SK-N-SH treated with all-trans-retinoic acid at 6 μM for 48 hours (cell line): ENCODE data around the gene PRKACG.
"Not testable (repeated sequence)": the region's sequence is repeated elsewhere in the genome, so short reads cannot be mapped to it uniquely, and the experiment has no call there.

ENCODE experiments used
- ATAC-seq: fragments of 200-7000 bp; cut with Tn5 transposase; 3 replicates; pipeline ENCODE4 v1.9.1; 2020; ENCODE audit warnings: mild to moderate bottlenecking, moderate library complexity
- ARNTL ChIP-seq: fragments of 450-650 bp; formaldehyde crosslinking; IDR thresholded peaks from 2 replicates; pipeline ENCODE4 v1.5.0; 2020; ENCODE audit warnings: low read depth, mild to moderate bottlenecking, moderate library complexity, borderline replicate concordance
- BACH2 ChIP-seq: fragments of 250-450 bp; sonication (Bioruptor Pico); IDR thresholded peaks from 2 replicates; pipeline ENCODE4 v1.9.0; 2021; ENCODE audit warnings: mild to moderate bottlenecking, borderline replicate concordance
- CSDC2 ChIP-seq: fragments of 250-450 bp; sonication (Bioruptor Pico); IDR thresholded peaks from 2 replicates; pipeline ENCODE4 v1.5.0; 2020; ENCODE audit warnings: mild to moderate bottlenecking, moderate library complexity
- ESRRG ChIP-seq: fragments of 250-450 bp; sonication (Bioruptor Pico); IDR thresholded peaks from 2 replicates; pipeline ENCODE4 v1.6.1; 2021; ENCODE audit warnings: mild to moderate bottlenecking
- ISL1 ChIP-seq: fragments of 250-450 bp; sonication (Bioruptor Pico); IDR thresholded peaks from 2 replicates; pipeline ENCODE4 v2.1.2; 2022; ENCODE audit warnings: mild to moderate bottlenecking, moderate library complexity
- OSR1 ChIP-seq: fragments of 250-450 bp; sonication (Bioruptor Pico); IDR thresholded peaks from 2 replicates; pipeline ENCODE4 v1.8.0; 2022; ENCODE audit warnings: moderate library complexity, mild to moderate bottlenecking, inconsistent platforms
- PPARA ChIP-seq: fragments of 250-450 bp; sonication (Bioruptor Pico); IDR thresholded peaks from 2 replicates; pipeline ENCODE4 v1.5.0; 2020; ENCODE audit warnings: mild to moderate bottlenecking, borderline replicate concordance
- RARB ChIP-seq: fragments of 250-450 bp; sonication (Bioruptor Pico); IDR thresholded peaks from 2 replicates; pipeline ENCODE4 v1.8.0; 2021; ENCODE audit warnings: mild to moderate bottlenecking, moderate library complexity
- SNAI2 ChIP-seq: fragments of 250-450 bp; sonication (Bioruptor Pico); IDR thresholded peaks from 2 replicates; pipeline ENCODE4 v1.5.0; 2020; ENCODE audit warnings: mild to moderate bottlenecking, moderate library complexity
- TCF4 ChIP-seq: fragments of 250-450 bp; sonication (Bioruptor Pico); IDR thresholded peaks from 2 replicates; pipeline ENCODE4 v1.8.0; 2021; ENCODE audit warnings: mild to moderate bottlenecking, moderate library complexity, borderline replicate concordance
- ZC3H10 ChIP-seq: fragments of 250-450 bp; sonication (Bioruptor Pico); IDR thresholded peaks from 2 replicates; pipeline ENCODE4 v1.5.1; 2021; ENCODE audit warnings: mild to moderate bottlenecking, moderate library complexity
- ZFP3 ChIP-seq: fragments of 250-450 bp; sonication (Bioruptor Pico); IDR thresholded peaks from 2 replicates; pipeline ENCODE4 v1.5.0; 2020; ENCODE audit warnings: mild to moderate bottlenecking, moderate library complexity
- ZFP30 ChIP-seq: fragments of 450-650 bp; formaldehyde crosslinking; IDR thresholded peaks from 2 replicates; pipeline ENCODE4 v1.5.0; 2022; ENCODE audit warnings: mild to moderate bottlenecking, moderate library complexity
- ZNF565 ChIP-seq: fragments of 450-650 bp; formaldehyde crosslinking; conservative IDR thresholded peaks from 2 replicates; pipeline ENCODE4 v1.5.0; 2020; ENCODE audit warnings: low read depth, mild to moderate bottlenecking, moderate library complexity
- ZNF8 ChIP-seq: fragments of 450-650 bp; formaldehyde crosslinking; IDR thresholded peaks from 2 replicates; pipeline ENCODE4 v1.5.0; 2020; ENCODE audit warnings: mild to moderate bottlenecking, moderate library complexity
- TF ChIP-seq, protein P1 (sequence below): fragments of 250-450 bp; sonication (Bioruptor Pico); IDR thresholded peaks from 2 replicates; pipeline ENCODE4 v1.5.0; 2020; ENCODE audit warnings: mild to moderate bottlenecking, moderate library complexity
- TF ChIP-seq, protein P2 (sequence below): fragments of 250-450 bp; sonication (Bioruptor Pico); IDR thresholded peaks from 2 replicates; pipeline ENCODE4 v1.5.1; 2021; ENCODE audit warnings: mild to moderate bottlenecking, moderate library complexity
- TF ChIP-seq, protein P3 (sequence below): fragments of 250-450 bp; sonication (Bioruptor Pico); IDR thresholded peaks from 2 replicates; pipeline ENCODE4 v1.5.1; 2020; ENCODE audit warnings: low read depth, mild to moderate bottlenecking, moderate library complexity

PRKACG gene

DNA sequence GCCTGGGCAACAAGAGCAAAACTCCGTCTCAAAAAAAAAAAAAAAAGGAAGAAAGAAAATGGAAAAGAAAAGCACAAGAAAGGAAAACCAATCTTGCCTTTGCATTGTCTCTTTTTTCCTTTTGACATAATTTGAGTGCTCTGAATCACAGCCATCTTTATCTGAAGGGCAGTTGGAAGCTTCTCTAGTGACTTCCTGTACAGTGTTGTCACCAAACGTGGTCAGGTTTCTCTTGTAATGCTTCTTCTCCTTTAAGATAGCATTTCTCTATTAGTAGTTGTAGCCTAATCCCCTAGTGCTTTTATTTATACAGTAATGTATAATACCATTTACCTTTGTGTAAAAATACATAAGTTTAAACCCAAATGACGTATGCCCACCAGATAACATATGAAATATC, 18.1 kb downstream of the PRKACG start:
- no peak for ATAC-seq
- TF ChIP-seq PPARA (no peak), CSDC2 (CRISPR knock-in tag) (no peak), OSR1 (CRISPR knock-in tag) (no peak), ISL1 (CRISPR knock-in tag) (no peak), ZFP3 (CRISPR knock-in tag) (no peak), SNAI2 (CRISPR knock-in tag) (no peak), ZC3H10 (CRISPR knock-in tag) (no peak), ESRRG (CRISPR knock-in tag) (no peak), RARB (CRISPR knock-in tag) (no peak), ZNF8 (no peak), BACH2 (CRISPR knock-in tag) (no peak), ZFP30 (CRISPR knock-in tag) (no peak), ARNTL (CRISPR knock-in tag) (no peak), TCF4 (CRISPR knock-in tag) (no peak)
- TF ChIP-seq, protein P1, sequence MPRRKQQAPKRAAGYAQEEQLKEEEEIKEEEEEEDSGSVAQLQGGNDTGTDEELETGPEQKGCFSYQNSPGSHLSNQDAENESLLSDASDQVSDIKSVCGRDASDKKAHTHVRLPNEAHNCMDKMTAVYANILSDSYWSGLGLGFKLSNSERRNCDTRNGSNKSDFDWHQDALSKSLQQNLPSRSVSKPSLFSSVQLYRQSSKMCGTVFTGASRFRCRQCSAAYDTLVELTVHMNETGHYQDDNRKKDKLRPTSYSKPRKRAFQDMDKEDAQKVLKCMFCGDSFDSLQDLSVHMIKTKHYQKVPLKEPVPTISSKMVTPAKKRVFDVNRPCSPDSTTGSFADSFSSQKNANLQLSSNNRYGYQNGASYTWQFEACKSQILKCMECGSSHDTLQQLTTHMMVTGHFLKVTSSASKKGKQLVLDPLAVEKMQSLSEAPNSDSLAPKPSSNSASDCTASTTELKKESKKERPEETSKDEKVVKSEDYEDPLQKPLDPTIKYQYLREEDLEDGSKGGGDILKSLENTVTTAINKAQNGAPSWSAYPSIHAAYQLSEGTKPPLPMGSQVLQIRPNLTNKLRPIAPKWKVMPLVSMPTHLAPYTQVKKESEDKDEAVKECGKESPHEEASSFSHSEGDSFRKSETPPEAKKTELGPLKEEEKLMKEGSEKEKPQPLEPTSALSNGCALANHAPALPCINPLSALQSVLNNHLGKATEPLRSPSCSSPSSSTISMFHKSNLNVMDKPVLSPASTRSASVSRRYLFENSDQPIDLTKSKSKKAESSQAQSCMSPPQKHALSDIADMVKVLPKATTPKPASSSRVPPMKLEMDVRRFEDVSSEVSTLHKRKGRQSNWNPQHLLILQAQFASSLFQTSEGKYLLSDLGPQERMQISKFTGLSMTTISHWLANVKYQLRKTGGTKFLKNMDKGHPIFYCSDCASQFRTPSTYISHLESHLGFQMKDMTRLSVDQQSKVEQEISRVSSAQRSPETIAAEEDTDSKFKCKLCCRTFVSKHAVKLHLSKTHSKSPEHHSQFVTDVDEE = no peak
- TF ChIP-seq, protein P2, sequence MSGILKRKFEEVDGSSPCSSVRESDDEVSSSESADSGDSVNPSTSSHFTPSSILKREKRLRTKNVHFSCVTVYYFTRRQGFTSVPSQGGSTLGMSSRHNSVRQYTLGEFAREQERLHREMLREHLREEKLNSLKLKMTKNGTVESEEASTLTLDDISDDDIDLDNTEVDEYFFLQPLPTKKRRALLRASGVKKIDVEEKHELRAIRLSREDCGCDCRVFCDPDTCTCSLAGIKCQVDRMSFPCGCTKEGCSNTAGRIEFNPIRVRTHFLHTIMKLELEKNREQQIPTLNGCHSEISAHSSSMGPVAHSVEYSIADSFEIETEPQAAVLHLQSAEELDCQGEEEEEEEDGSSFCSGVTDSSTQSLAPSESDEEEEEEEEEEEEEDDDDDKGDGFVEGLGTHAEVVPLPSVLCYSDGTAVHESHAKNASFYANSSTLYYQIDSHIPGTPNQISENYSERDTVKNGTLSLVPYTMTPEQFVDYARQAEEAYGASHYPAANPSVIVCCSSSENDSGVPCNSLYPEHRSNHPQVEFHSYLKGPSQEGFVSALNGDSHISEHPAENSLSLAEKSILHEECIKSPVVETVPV (CRISPR knock-in tag) = no peak
- TF ChIP-seq, all 23 proteins: peak for 0

DNA sequence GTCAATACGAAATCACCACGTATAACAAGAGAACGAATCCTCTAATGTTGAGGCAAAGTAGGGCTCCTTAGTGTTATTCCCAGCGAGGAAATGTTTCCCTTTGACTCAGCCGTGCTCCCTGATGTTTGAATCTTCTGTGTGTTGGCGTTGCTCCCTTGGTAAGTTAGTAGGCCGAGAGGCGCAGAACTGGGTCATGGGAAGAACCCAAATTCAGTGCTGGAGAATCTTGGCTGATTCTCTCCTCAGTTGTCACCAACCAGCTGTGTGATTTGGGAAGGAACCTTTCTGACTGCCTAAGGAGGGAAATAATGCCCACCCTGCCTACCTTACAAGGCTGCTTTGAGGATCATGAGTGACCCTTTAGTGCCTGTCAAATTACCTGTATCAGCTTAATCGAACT, 22.5 kb downstream of the PRKACG start:
- no peak for ATAC-seq

DNA sequence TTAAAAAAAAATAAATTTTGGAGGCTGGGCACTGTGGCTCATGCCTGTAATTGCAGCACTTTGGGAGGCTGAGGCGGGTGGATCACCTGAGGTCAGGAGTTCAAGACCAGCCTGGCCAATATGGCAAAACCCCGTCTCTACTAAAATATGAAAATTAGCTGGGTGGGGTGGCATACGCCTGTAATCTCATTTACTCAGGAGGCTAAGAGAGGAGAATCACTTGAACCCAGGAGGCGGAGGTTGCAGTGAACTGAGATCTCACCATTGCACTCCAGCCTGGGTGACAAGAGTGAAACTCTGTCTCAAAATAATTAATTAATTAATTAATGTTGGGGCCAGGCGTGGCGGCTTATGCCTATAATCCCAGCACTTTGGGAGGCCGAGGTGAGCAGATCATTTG, 27.0 kb downstream of the PRKACG start:
- ATAC-seq = not testable (repeated sequence)

More for the DNA sequence above, 22.5 kb downstream of the PRKACG start:
- TF ChIP-seq, protein P2 (CRISPR knock-in tag) = no peak
- TF ChIP-seq, protein P1 = no peak
- TF ChIP-seq, protein P3, sequence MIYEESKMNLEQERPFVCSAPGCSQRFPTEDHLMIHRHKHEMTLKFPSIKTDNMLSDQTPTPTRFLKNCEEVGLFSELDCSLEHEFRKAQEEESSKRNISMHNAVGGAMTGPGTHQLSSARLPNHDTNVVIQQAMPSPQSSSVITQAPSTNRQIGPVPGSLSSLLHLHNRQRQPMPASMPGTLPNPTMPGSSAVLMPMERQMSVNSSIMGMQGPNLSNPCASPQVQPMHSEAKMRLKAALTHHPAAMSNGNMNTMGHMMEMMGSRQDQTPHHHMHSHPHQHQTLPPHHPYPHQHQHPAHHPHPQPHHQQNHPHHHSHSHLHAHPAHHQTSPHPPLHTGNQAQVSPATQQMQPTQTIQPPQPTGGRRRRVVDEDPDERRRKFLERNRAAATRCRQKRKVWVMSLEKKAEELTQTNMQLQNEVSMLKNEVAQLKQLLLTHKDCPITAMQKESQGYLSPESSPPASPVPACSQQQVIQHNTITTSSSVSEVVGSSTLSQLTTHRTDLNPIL (CRISPR knock-in tag) = no peak
- TF ChIP-seq ZNF565 (no peak), ZNF8 (no peak), ESRRG (CRISPR knock-in tag) (no peak), ZC3H10 (CRISPR knock-in tag) (no peak), ZFP30 (CRISPR knock-in tag) (no peak)
